AG09319 (cell line): Measurements from ENCODE around the gene CDK2.

Source experiments
- DNase-seq: peaks from one replicate; pipeline ENCODE4 v3.0.0-alpha.2; 2010; ENCODE audit warnings: low read depth; ENCODE audit errors: extremely low read depth
- TF ChIP-seq, protein P1 (sequence below): IDR thresholded peaks from 2 replicates; pipeline ENCODE4 v1.5.1; 2011; ENCODE audit warnings: low read depth, mild to moderate bottlenecking, inconsistent platforms, low read length, moderate library complexity

The CDK2 gene

GRCh38 chr12:55927588-55928502 is 38.8 kb upstream of the CDK2 start, which contains the start of gene PYM1:
TSS of gene PYM1 (minus strand) at chr12:55927894. CDS start at chr12:55927761, 133 bp downstream.
- DNase-seq, result no peak
- TF ChIP-seq, protein P1, sequence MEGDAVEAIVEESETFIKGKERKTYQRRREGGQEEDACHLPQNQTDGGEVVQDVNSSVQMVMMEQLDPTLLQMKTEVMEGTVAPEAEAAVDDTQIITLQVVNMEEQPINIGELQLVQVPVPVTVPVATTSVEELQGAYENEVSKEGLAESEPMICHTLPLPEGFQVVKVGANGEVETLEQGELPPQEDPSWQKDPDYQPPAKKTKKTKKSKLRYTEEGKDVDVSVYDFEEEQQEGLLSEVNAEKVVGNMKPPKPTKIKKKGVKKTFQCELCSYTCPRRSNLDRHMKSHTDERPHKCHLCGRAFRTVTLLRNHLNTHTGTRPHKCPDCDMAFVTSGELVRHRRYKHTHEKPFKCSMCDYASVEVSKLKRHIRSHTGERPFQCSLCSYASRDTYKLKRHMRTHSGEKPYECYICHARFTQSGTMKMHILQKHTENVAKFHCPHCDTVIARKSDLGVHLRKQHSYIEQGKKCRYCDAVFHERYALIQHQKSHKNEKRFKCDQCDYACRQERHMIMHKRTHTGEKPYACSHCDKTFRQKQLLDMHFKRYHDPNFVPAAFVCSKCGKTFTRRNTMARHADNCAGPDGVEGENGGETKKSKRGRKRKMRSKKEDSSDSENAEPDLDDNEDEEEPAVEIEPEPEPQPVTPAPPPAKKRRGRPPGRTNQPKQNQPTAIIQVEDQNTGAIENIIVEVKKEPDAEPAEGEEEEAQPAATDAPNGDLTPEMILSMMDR, result no peak

DNA sequence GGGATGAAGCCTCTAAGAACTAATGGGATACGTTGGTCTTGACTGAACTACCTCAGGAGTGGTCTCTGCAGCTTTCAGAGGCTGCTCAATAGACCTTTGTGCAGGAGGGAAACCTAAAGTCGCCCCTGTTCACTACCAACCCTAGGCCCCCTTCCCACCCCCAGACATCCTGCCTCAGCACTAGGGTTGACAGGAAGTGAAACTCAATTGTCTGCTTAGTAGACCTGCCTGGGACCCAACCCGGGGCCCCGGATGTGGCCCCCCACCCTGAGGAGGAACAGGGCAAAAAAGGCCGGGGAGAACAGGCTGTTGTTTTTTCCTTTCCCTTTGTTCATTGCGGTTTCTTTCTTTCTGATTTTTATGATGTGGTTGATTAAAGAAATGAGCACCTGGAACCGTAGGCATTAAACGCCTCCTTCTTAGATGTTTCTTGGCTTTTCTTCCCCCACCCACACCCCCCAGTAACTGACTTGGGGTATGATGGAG is 37.3 kb upstream of the CDK2 start:
- no peak for DNase-seq
- TF ChIP-seq, protein P1, result no peak

- TF ChIP-seq, protein P1, result peak; percentile 67
- no peak for DNase-seq
Observed at GRCh38 chr12:55930771-55931316, 35.8 kb upstream of the CDK2 start, which contains the start of gene DGKA. TSS of gene DGKA (plus strand) at chr12:55931162. CDS start at chr12:55936504, 5,342 bp downstream.

DNA sequence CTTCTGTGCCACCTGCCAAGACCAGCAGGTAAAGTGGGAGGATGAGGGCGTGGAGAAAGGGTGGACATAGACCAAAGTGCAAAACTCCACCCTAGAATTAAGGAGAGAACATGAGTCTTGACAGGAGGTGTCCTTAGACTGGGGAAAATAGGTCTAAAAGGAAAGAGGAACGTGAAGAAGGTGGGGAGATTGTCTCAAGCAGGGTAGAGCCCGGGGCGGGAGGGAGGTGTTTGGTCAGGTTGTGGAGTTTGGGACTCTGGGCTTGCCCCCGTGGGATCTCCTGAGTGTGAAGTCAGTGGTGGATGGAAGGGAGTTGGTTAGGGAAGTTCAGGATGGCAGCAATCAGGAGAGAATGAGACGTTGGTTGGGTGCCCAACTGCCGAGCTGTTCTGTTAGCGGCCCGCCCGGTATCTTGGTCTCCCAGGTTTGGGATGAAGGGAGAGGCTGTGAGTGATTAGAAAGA is 35.3 kb upstream of the CDK2 start:
- DNase-seq, result no peak
- TF ChIP-seq, protein P1, result no peak

GRCh38 chr12:55931780-55932550 is 34.7 kb upstream of the CDK2 start:
- no peak for DNase-seq
- TF ChIP-seq, protein P1, result no peak

- DNase-seq, result no peak
- TF ChIP-seq, protein P1, result no peak
Observed at GRCh38 chr12:55932551-55932910, 34.1 kb upstream of the CDK2 start.
